Loucy (cell line): Measurements from ENCODE around the gene NDEL1.

ENCODE experiments used
- EZH2phosphoT487 ChIP-seq: fragments of 200-600 bp; IDR thresholded peaks from 2 replicates; pipeline ENCODE4 v1.6.1; 2018; ENCODE audit warnings: antibody characterized with exemption, mild to moderate bottlenecking, moderate library complexity, borderline replicate concordance
- TF ChIP-seq, protein P1 (sequence below): fragments of 200-600 bp; sonication (generic); conservative IDR thresholded peaks from 2 replicates; pipeline ENCODE4 v1.5.1; 2014; ENCODE audit warnings: mild to moderate bottlenecking, antibody characterized with exemption, low read length

DNA sequence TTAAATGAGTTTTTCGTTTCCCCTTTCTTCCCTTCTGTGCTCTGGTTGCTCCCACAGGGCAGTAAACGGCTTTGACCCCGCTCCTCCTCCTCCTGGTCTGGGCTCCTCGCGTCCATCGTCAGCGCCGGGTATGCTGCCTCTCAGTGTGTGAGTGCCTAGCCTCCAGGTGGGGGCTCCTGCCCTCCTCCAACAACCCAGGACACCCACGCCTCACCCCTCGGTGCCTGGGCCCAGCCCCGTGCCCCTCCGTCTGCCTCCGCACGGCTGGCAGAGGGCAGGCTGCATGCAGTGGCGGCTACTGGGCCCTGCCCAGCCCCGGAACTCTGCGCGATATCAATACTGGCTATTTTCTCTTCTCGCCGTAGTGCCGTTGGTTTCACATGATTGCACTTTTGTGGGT lies 31.2 kb downstream of the NDEL1 start:
- TF ChIP-seq, protein P1, sequence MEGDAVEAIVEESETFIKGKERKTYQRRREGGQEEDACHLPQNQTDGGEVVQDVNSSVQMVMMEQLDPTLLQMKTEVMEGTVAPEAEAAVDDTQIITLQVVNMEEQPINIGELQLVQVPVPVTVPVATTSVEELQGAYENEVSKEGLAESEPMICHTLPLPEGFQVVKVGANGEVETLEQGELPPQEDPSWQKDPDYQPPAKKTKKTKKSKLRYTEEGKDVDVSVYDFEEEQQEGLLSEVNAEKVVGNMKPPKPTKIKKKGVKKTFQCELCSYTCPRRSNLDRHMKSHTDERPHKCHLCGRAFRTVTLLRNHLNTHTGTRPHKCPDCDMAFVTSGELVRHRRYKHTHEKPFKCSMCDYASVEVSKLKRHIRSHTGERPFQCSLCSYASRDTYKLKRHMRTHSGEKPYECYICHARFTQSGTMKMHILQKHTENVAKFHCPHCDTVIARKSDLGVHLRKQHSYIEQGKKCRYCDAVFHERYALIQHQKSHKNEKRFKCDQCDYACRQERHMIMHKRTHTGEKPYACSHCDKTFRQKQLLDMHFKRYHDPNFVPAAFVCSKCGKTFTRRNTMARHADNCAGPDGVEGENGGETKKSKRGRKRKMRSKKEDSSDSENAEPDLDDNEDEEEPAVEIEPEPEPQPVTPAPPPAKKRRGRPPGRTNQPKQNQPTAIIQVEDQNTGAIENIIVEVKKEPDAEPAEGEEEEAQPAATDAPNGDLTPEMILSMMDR = no peak
- TF ChIP-seq EZH2phosphoT487 = no peak
